HFF-Myc (cell line): ENCODE results near the gene SFXN1.

Experiments used
- DNase-seq: peaks from one replicate; pipeline ENCODE4 v3.0.0-alpha.2; 2011; ENCODE audit warnings: low read depth; ENCODE audit errors: extremely low read depth
- H3K4me3 ChIP-seq: replicated peaks from 2 replicates; pipeline ENCODE4 v1.5.1; 2011; ENCODE audit warnings: low read depth, mild to moderate bottlenecking, control low read depth, low read length
- TF ChIP-seq, protein P1 (sequence below): IDR thresholded peaks from 2 replicates; pipeline ENCODE4 v1.5.1; 2012; ENCODE audit warnings: mild to moderate bottlenecking, low read depth, low read length, control low read depth; ENCODE audit errors: missing control alignments

SFXN1 gene

DNA sequence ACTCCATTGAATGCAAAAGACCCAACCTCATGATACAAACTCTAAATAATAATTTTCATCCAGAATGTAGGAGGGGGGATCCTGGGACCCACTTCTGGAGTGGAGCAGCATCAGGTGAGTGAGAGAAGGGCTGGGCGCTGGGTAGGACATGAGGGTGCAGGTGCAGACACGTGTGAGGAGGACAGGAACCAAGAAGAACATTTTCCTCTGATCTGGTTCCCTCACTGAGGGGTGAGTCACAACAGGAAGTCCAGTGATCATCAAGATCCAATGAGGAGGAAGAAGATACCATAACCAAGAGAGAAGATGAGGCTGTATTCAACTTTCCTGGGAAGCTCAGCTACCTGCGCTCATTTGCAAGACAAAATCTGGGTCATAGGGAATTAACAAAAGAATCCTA is 57.4 kb downstream of the SFXN1 start:
- no peak for DNase-seq
- TF ChIP-seq, protein P1, sequence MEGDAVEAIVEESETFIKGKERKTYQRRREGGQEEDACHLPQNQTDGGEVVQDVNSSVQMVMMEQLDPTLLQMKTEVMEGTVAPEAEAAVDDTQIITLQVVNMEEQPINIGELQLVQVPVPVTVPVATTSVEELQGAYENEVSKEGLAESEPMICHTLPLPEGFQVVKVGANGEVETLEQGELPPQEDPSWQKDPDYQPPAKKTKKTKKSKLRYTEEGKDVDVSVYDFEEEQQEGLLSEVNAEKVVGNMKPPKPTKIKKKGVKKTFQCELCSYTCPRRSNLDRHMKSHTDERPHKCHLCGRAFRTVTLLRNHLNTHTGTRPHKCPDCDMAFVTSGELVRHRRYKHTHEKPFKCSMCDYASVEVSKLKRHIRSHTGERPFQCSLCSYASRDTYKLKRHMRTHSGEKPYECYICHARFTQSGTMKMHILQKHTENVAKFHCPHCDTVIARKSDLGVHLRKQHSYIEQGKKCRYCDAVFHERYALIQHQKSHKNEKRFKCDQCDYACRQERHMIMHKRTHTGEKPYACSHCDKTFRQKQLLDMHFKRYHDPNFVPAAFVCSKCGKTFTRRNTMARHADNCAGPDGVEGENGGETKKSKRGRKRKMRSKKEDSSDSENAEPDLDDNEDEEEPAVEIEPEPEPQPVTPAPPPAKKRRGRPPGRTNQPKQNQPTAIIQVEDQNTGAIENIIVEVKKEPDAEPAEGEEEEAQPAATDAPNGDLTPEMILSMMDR = no peak

DNA sequence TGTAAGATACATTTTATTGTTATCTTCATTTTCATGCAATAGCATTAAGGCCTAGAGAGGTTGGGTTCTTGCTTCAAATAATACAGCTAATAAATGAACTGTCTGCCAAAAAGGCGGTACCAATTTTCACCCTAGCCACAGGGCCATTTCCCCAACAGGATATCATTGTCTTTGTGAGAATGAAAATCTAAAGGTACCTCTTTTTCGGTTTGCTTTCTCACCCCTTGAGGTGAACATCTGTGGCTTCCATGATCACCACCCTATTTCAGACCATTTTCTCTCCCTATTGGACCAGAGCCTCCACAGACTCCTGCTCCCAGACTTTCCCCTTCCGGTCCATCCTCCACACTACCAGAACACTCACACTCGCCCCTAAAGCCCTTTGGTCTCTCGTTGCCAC is 60.2 kb downstream of the SFXN1 start:
- TF ChIP-seq, protein P1 = no peak
- no peak for DNase-seq
- H3K4me3 ChIP-seq = no peak overlapping the region

More for the DNA sequence above, 57.4 kb downstream of the SFXN1 start:
- no peak overlapping the region for H3K4me3 ChIP-seq

DNA sequence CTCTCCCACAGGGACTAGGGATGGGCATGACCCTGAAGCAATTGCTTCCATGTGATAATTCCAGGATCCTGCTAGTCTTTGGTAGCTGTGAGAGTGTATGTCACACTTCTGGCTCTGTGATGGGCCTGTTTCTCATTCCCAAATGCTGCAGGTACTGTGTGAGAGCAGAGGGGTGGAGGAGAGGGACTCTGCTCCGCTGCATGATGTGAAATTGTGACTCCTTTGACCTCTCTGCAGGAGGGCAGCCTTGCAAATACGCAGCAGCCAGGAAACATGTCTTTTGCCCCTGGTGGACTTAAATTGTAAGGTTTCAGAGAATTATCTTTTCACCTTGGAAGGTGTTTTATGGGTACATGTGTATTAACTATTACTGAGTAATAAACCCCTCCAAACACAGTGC is 61.6 kb downstream of the SFXN1 start:
- no peak overlapping the region for H3K4me3 ChIP-seq
- DNase-seq = no peak
- TF ChIP-seq, protein P1 = no peak

DNA sequence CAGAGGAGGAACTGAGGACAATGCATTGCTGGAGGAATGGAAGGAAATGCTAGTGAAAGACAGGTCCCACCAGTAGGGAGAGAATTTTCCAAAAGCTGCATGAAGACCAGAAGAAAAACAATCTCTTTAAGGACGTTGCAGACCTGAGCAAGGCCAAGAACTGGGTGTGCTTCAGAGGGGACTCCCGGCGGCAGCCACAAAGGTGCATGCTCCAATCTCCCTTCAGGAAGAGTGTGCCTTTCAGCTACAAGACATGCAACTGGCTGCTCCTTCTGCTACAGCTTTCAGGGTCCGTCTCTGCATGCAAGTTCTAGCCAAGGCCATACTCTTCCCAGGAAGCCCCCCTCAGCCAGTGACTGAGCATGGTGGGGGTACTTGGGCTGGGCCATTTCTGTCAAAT is 62.9 kb downstream of the SFXN1 start:
- TF ChIP-seq, protein P1 = no peak
- no peak overlapping the region for H3K4me3 ChIP-seq
- no peak for DNase-seq

DNA sequence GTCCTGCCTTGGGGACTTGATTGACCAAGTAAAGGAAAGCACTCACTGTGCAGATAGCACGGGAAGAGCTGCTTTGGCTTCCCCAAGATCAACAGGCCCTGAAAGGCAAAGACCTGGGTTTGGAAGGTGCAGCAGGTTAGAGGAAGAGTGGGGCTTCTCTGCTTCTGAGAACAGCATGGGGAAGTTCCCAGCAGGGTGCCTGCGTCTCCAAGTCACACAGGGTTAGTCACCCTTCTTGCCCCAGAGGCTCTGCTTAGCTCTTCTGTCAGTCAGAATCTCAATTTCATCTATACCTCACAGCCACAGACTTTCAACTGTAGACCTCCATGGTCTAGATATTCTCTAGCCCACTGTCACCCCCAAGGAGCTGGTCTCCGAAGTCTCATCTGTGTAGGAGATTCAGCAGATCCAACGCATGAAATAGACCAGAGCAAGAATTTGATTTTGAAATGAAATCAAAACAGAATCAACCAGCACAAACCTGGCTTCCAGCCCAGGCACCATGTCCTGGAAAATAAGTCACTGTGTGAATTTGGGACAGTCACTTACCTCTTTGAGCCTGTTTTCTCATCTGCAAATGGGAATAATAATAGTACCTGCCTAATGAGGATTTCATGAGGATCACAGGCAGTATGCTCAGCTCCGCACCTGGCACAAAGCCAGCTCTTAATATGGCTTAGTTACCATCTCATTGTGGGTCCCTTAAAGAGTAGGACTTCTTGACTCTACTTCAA is 64.0 kb downstream of the SFXN1 start:
- H3K4me3 ChIP-seq = no peak overlapping the region
- no peak for DNase-seq
- TF ChIP-seq, protein P1 = no peak

DNA sequence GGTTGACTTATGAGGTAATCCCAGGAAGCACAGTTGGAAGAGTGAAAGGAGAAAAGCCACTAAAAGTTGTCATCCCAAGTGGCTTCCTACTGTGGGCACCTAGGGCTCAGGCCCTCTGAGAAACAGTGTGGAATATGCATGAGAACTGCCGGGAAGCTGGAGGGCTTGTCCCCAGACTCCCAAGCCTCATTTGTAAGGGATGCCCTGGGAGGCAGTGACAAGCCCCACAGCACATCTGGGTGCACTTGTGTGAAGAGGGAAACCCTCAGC is 64.5 kb downstream of the SFXN1 start:
- no peak for DNase-seq
- TF ChIP-seq, protein P1 = no peak
- no peak overlapping the region for H3K4me3 ChIP-seq

DNA sequence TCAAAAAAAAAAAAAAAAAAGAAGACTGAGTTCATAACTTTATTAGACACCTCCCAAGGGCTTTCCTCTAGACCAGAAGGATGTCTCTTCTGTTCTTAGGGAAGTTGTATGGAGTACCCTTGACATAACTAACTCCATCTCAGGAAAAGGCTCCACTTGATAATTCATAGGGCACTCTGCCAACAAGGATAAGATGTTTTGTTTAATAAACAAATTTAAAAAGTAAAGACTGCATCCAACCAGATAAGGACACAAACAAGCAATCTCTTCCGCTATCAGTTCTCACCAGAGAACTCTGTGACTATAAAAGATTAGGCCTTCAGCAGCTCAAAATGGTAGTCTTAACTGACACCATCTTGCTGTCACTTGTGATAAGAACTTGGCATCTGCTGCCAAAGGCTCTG is 65.8 kb downstream of the SFXN1 start:
- no peak overlapping the region for H3K4me3 ChIP-seq
- no peak for DNase-seq
- TF ChIP-seq, protein P1 = no peak
